Stomach (tissue), 9 donors: ENCODE results near the gene CHAF1B. TPM values are rescaled to one million over a fixed set of nuclear protein-coding genes. Genes with fewer than 3 reads are reported as not detected.

Experiments used
- DNase-seq, 2 donors: peaks; one replicate each; pipeline versions ENCODE4 v3.0.0 to v3.0.0-alpha.2; 2013 to 2019
- H3K27ac ChIP-seq, 5 donors: fragments of 200-600 bp in 4 of 5; sonication (generic) in 4 of 5; one replicate each; pipeline ENCODE4 v1.5.1; 2013 to 2019; ENCODE audit warnings: mild to moderate bottlenecking in 1 of 5, moderate library complexity in 1 of 5
- H3K27me3 ChIP-seq, 3 donors: fragments of 200-600 bp; sonication (generic); one replicate each; pipeline ENCODE4 v1.5.1; 2017 to 2019; ENCODE audit warnings: mixed run types in 1 of 3
- H3K36me3 ChIP-seq, 4 donors: fragments of 200-600 bp; sonication (generic); 1 replicate in 3 of 4; 2 replicates in 1 of 4; pipeline ENCODE4 v1.5.1; 2016 to 2019
- H3K4me1 ChIP-seq, 4 donors: fragments of 200-600 bp; sonication (generic); one replicate each; pipeline ENCODE4 v1.5.1; 2016 to 2019
- H3K4me3 ChIP-seq, 4 donors: fragments of 200-600 bp; sonication (generic) in 3 of 4; one replicate each; pipeline ENCODE4 v1.5.1; 2016 to 2019; ENCODE audit warnings: mild to moderate bottlenecking in 1 of 4
- H3K9me3 ChIP-seq, 4 donors: fragments of 200-600 bp; sonication (generic); one replicate each; pipeline ENCODE4 v1.5.1; 2016 to 2019
- EP300 ChIP-seq: sonication (generic); formaldehyde crosslinking; IDR thresholded peaks from one replicate; pipeline ENCODE4 v1.6.1; 2017; ENCODE audit warnings: antibody characterized with exemption
- POLR2A ChIP-seq, 4 donors: fragments of 450-650 bp; IDR thresholded peaks; one replicate each; pipeline ENCODE4 v1.6.1; 2016; ENCODE audit warnings: antibody characterized with exemption in 4 of 4, control low read depth in 2 of 4, mild to moderate bottlenecking in 1 of 4, moderate library complexity in 1 of 4
- POLR2AphosphoS5 ChIP-seq, 3 donors: sonication (generic); formaldehyde crosslinking; IDR thresholded peaks; one replicate each; pipeline ENCODE4 v1.6.1; 2016; ENCODE audit warnings: antibody characterized with exemption in 3 of 3
- WGBS, 5 donors: extraction: QIAGEN DNeasy Blood & Tissue Kit in 3 of 5; methylation state at CpG; one replicate each; pipeline versions ENCODE4 v1.1.5 to v1.1.7; 2013 to 2018; 5-methylcytosine and 5-hydroxymethylcytosine counted together
- intact Hi-C: fragments of 100-400 bp; cut with DNase I; formaldehyde crosslinking; loops from one replicate; pipeline ENCODE4 v1.15.1; 2023; ENCODE audit warnings: low total_unique reads
- polyA plus RNA-seq, 3 donors: library from polyadenylated mRNA; stranded (reverse); fragments of 200-250 nt; gene quantifications; one replicate each; pipeline ENCODE4 v1.2.3, GENCODE V29; 2013
- total RNA-seq, 5 donors: library from RNA; depleted of rRNA; stranded (reverse); fragments of >200 nt; gene quantifications; one replicate each; pipeline versions ENCODE4 v1.1.0 to v1.2.3, GENCODE V29; 2014 to 2016
- TF ChIP-seq, protein P1 (sequence below), 7 experiments: fragments of 450-650 bp in 4 of 7; fragments of 200-600 bp in 3 of 7; sonication (generic) in 3 of 7; IDR thresholded peaks; one replicate each; pipeline ENCODE4 v1.5.1; 2016 to 2019; ENCODE audit warnings: antibody characterized with exemption in 7 of 7, control low read depth in 2 of 7, mild to moderate bottlenecking in 1 of 7
- donor health status: healthy with polysubstance abuse.
- donor health status: Bipolar disorder and iron deficiency.
- donor health status: healthy.

CHAF1B gene
- total and polyA plus RNA-seq, 8 donors = 0.29 to 15.2 (median 1.4) TPM

DNA sequence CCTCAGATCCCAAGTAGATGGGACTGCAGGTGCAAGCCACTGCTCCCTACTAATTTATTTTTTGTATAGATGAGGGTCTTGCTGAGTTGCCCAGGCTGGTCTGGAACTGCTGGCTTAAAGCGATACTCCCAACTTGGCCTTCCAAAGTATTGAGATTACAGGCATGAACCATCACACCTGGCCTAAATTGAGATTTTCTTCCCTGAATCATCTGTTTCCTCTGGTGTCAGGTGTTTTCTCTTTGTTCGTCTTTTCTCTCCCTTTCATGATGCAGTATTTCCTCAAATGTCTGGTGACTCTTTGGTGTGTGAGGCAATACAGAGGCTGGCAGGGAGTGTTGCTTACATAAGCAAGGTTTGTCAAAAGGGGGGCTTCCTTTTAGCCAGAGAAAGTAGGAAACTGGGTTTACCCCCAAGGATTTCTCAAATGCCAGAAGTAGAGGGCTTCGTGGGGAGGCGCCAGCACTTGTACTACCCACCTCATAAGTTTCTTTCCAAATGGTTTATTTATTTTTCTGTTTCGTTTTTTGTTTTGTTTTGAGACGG is 67.2 kb downstream of the CHAF1B start:
- Histone ChIP-seq H3K4me1 (peaks cover 0 to 8% (median 2%) of the 10 kb centered on the region in 4 donors), H3K9me3 (no peaks in the 10 kb centered on the region), H3K27ac (no peak overlapping the region), H3K4me3 (no peak overlapping the region), H3K27me3 (no peaks in the 10 kb centered on the region), H3K36me3 (no peaks in the 10 kb centered on the region)
- DNase-seq = no peak
- intact Hi-C loops = no loop called here
- 62 to 85% (median 81%) methylated on average over 6 of the region's 6 CpGs for WGBS, 5 donors
- no peak for TF ChIP-seq POLR2AphosphoS5 (IDR thresholded peaks at IDR 0.05)
- TF ChIP-seq POLR2A (IDR thresholded peaks at IDR 0.05) = no peak
- TF ChIP-seq, protein P1, sequence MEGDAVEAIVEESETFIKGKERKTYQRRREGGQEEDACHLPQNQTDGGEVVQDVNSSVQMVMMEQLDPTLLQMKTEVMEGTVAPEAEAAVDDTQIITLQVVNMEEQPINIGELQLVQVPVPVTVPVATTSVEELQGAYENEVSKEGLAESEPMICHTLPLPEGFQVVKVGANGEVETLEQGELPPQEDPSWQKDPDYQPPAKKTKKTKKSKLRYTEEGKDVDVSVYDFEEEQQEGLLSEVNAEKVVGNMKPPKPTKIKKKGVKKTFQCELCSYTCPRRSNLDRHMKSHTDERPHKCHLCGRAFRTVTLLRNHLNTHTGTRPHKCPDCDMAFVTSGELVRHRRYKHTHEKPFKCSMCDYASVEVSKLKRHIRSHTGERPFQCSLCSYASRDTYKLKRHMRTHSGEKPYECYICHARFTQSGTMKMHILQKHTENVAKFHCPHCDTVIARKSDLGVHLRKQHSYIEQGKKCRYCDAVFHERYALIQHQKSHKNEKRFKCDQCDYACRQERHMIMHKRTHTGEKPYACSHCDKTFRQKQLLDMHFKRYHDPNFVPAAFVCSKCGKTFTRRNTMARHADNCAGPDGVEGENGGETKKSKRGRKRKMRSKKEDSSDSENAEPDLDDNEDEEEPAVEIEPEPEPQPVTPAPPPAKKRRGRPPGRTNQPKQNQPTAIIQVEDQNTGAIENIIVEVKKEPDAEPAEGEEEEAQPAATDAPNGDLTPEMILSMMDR (IDR thresholded peaks at IDR 0.05) = no peak
- TF ChIP-seq EP300 = no peak

DNA sequence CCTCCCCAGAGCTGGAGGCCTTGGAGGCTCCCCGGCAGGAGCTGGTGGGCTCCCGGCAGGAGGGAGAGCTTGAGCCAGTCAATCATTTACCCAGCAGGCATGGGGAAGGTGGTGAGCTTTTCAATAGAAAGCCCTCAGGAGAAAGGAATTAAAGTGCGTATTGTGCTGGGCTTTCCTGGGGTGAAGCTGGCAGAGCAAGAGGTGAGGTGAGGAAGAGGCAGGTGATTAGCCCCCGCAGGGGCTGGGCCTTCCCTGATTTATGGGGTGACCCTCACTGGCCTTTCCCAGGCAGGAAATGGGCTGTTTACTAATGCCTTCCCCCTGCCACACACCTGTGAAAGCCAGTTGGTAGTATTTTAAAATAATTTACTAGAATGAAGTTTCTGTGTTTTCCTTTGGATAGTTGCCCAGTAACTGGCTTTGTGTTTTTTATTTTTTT is 68.9 kb downstream of the CHAF1B start:
- Histone ChIP-seq H3K4me3 (no peak overlapping the region), H3K27me3 (no peaks in the 10 kb centered on the region), H3K4me1 (peaks cover 0 to 8% (median 2%) of the 10 kb centered on the region in 4 donors), H3K27ac (no peak overlapping the region), H3K9me3 (no peaks in the 10 kb centered on the region), H3K36me3 (no peaks in the 10 kb centered on the region)
- TF ChIP-seq, protein P1 (IDR thresholded peaks at IDR 0.05) = no peak
- no peak for TF ChIP-seq EP300
- TF ChIP-seq POLR2A (IDR thresholded peaks at IDR 0.05) = no peak
- TF ChIP-seq POLR2AphosphoS5 (IDR thresholded peaks at IDR 0.05) = no peak
- peak in 1 of 2 donors; percentile 64 for DNase-seq
- intact Hi-C loops = no loop called here
- WGBS, 5 donors = 13 to 34% (median 23%) methylated on average over 4 of the region's 4 CpGs

DNA sequence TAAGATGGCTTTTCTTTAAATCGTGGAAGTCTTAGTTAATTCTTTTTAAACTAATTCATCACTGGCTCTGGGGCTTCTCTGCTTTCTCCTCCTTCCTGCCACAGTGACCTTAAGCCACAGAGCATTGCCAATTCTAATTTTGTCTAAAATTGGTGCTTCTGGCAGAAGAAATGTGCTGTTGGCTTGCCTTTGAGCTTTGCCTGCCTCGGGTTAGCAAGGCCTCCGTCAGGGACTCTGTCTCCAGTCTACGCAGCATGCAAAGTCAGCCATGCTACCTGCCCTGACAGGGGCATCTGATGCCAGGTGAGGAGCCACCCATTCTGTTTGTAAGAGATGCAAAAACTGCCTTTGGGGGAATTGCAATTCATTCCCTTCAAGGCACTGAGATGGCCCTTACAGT is 69.5 kb downstream of the CHAF1B start:
- no peaks in the 10 kb centered on the region for H3K36me3 ChIP-seq
- H3K27me3 ChIP-seq = no peaks in the 10 kb centered on the region
- TF ChIP-seq POLR2AphosphoS5 (IDR thresholded peaks at IDR 0.05) (no peak), POLR2A (IDR thresholded peaks at IDR 0.05) (no peak), EP300 (no peak)
- TF ChIP-seq, protein P1 (IDR thresholded peaks at IDR 0.05) = no peak
- intact Hi-C loops = no loop called here
- no peak overlapping the region for H3K27ac ChIP-seq
- H3K4me1 ChIP-seq = peaks cover 0 to 8% (median 2%) of the 10 kb centered on the region in 4 donors
- H3K9me3 ChIP-seq = no peaks in the 10 kb centered on the region
- DNase-seq = no peak
- 58 to 66% (median 62%) methylated on average over 4 of the region's 4 CpGs for WGBS, 5 donors
- no peak overlapping the region for H3K4me3 ChIP-seq

DNA sequence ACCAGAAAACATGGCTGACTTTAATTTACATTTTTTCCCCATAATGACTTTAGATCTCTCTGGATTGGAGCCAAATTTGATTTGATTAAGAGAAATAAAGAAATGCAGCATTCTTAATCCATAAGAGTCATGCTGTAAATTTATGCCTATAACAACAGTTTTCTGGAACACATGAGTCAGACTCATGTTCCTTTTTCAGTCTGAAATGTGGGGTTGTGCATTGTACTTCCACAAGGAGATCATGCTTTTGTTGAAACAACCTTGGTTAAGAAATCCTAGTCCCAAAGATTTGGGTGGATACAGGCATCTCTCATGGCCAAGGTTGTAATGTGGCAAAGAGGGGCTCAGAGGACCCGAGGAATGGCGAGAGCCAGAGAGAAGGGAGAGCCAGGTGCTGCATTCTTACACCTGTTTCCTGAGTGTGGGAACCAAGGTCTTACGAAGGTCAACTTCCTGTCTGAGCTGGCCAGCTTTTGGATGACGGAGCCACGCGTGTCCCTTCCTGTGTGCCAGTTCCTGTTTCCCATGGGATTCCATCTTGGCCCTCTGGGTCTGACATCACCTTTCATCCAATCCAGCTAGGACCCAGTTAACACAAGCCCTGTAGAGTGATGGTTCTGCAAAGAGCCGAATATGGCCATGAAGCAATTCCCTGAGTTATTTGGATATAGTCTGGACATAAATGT is 71.7 kb downstream of the CHAF1B start:
- intact Hi-C loops = no loop called here
- Histone ChIP-seq H3K36me3 (no peaks in the 10 kb centered on the region), H3K4me1 (peaks cover 0 to 8% (median 7%) of the 10 kb centered on the region in 4 donors), H3K4me3 (no peak overlapping the region), H3K27me3 (peaks cover 0 to 12% (median 0%) of the 10 kb centered on the region in 3 donors), H3K27ac (no peak overlapping the region), H3K9me3 (no peaks in the 10 kb centered on the region)
- TF ChIP-seq POLR2A (IDR thresholded peaks at IDR 0.05) (no peak), POLR2AphosphoS5 (IDR thresholded peaks at IDR 0.05) (no peak), EP300 (no peak)
- TF ChIP-seq, protein P1 (IDR thresholded peaks at IDR 0.05) = no peak
- 68 to 80% (median 76%) methylated on average over 7 of the region's 7 CpGs for WGBS, 5 donors
- no peak for DNase-seq
